Central memory CD8-positive, alpha-beta T cell (primary cell): ENCODE data around the gene CTNNA2.

Experiments used
- ATAC-seq: fragments of 150-1000 bp; cut with Tn5 transposase; replicated peaks from 2 replicates; pipeline ENCODE4 v1.10.0; 2022; ENCODE audit warnings: mild to moderate bottlenecking, moderate FRiP score, moderate number of reproducible peaks; ENCODE audit not compliant: poor library complexity, severe bottlenecking; ENCODE audit errors: extremely low read depth
- DNase-seq, 2 donors: peaks; one replicate each; pipeline ENCODE4 v3.0.0; 2021; ENCODE audit warnings: low spot score in 2 of 2
- H3K27ac Mint-ChIP-seq: one replicate; pipeline ENCODE4 v1.8.0; 2022; ENCODE audit warnings: low read depth, mild to moderate bottlenecking, moderate library complexity, mixed read lengths
- H3K27me3 Mint-ChIP-seq: one replicate; pipeline ENCODE4 v1.8.0; 2022; ENCODE audit warnings: mixed read lengths
- H3K36me3 Mint-ChIP-seq: one replicate; pipeline ENCODE4 v1.8.0; 2022; ENCODE audit warnings: mild to moderate bottlenecking, moderate library complexity, mixed read lengths; ENCODE audit not compliant: insufficient read depth
- H3K4me1 Mint-ChIP-seq: one replicate; pipeline ENCODE4 v1.8.0; 2022; ENCODE audit warnings: mixed read lengths
- H3K4me3 Mint-ChIP-seq: one replicate; pipeline ENCODE4 v1.8.0; 2022; ENCODE audit warnings: mild to moderate bottlenecking, moderate library complexity, mixed read lengths
- H3K9me3 Mint-ChIP-seq: one replicate; pipeline ENCODE4 v1.8.0; 2022; ENCODE audit warnings: mixed read lengths

CTNNA2 gene

GRCh38 chr2:80302314-80303005, 789.6 kb downstream of the CTNNA2 start:
- no peaks in the 10 kb centered on the region for H3K36me3 Mint-ChIP-seq
- no peak for ATAC-seq
- DNase-seq = no peak
- H3K27me3 Mint-ChIP-seq = peaks cover 5% of the 10 kb centered on the region
- no peak overlapping the region for H3K4me3 Mint-ChIP-seq
- H3K9me3 Mint-ChIP-seq = peaks cover 12% of the 10 kb centered on the region
- no peak overlapping the region for H3K27ac Mint-ChIP-seq
- H3K4me1 Mint-ChIP-seq = no peaks in the 10 kb centered on the region

GRCh38 chr2:80303006-80303908, 790.4 kb downstream of the CTNNA2 start:
- Mint-ChIP-seq H3K27me3 (peaks cover 5% of the 10 kb centered on the region), H3K9me3 (peaks cover 17% of the 10 kb centered on the region), H3K27ac (no peak overlapping the region), H3K4me3 (no peak overlapping the region), H3K4me1 (no peaks in the 10 kb centered on the region), H3K36me3 (no peaks in the 10 kb centered on the region)
- DNase-seq (no peak), ATAC-seq (no peak)

DNA sequence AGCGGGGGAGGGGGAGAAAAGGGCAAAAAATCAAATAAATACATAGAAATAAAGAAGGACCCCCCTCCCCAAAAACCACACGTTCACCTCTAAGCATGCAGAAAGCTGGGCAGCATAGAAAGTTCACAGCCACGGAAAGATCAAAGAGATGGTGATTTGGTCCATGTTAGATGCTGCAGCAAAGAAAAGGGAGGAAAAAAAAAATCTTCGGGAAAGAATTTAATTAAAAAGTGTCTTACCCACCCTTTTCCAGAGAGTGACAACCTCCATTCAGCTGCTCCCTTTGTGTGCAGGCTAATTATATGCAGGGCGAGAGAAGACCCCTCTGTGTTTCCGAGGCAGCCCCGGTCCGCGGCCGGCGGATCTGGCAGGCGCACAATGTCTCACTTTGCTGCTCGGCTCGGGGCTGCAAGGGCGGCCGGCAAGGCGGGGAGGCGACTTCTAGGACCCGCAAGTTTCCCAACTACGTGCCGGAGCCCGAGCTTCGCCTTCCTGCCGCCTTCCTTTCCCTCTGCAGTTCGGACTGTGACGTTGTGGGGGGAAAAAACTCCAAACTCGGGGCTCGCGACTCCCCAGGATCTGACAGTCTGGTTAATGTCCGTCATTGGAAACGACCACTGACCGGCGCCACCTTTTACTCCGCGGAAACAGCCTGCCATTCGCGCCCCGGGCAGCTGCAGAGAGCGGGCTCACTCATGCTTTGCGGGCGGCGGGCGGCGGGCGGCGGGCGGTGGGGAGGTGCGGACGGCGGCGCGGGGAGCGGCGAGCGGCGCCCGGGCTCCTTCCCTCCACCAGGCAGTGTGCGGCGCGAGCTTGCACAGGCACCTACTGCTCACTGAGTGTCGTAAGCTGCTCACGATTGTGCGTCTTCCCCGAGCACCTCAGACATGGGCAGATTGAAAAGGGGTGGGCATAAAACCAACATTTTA, 791.3 kb downstream of the CTNNA2 start, which contains the start of gene LRRTM1:
LRRTM1 (minus strand) TSS at position 844 of the 929 bp plus-strand sequence. CDS start 933 bp downstream, outside the sequence.
- Mint-ChIP-seq H3K9me3 (peaks cover 17% of the 10 kb centered on the region), H3K4me1 (no peaks in the 10 kb centered on the region), H3K27me3 (peaks cover 5% of the 10 kb centered on the region), H3K36me3 (no peaks in the 10 kb centered on the region), H3K4me3 (no peak within 1 kb of the TSS), H3K27ac (no peak within 1 kb of the TSS)
- no peak for ATAC-seq
- DNase-seq = no peak

GRCh38 chr2:80311304-80311703, 798.5 kb downstream of the CTNNA2 start:
- no peaks in the 10 kb centered on the region for H3K4me1 Mint-ChIP-seq
- H3K27ac Mint-ChIP-seq = no peak overlapping the region
- ATAC-seq (no peak), DNase-seq (no peak)
- H3K9me3 Mint-ChIP-seq = peaks cover 32% of the 10 kb centered on the region
- H3K4me3 Mint-ChIP-seq = no peak overlapping the region
- H3K36me3 Mint-ChIP-seq = no peaks in the 10 kb centered on the region
- no peaks in the 10 kb centered on the region for H3K27me3 Mint-ChIP-seq

GRCh38 chr2:80312282-80312839, 799.5 kb downstream of the CTNNA2 start:
- peaks cover 34% of the 10 kb centered on the region for H3K9me3 Mint-ChIP-seq
- no peaks in the 10 kb centered on the region for H3K36me3 Mint-ChIP-seq
- no peaks in the 10 kb centered on the region for H3K27me3 Mint-ChIP-seq
- H3K27ac Mint-ChIP-seq = no peak overlapping the region
- DNase-seq (no peak), ATAC-seq (no peak)
- H3K4me1 Mint-ChIP-seq = no peaks in the 10 kb centered on the region
- H3K4me3 Mint-ChIP-seq = no peak overlapping the region

DNA sequence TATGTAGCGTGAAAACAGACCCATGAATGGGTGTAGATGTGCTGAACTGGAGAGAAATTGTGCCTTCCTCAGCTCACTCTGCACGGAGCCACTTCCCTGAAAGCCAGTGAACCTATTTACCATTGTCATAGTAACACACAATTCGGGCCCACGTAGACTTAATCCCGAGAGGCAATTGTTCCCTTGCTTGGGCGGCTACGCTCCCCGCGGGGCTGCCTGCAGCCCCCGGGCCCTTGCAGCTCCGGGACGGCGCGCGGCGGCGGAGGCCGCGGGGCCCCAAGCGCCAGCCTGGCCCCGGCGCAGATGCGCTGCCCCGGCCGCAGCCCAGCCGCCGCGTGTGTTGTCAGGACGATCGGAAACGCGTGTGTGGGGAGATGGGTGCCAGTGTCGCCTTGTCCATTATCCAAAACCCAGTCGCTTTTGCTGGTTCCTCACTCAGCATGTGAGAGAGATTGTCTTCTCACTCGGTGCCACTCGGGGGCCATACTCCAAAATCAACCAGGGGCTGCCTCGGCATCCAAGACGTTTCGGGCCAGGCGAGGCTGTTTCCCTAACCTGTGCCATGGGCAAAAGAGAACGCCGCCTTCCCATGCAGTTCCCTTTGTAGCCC, 809.6 kb downstream of the CTNNA2 start:
- H3K27me3 Mint-ChIP-seq = no peaks in the 10 kb centered on the region
- DNase-seq (no peak), ATAC-seq (no peak)
- H3K36me3 Mint-ChIP-seq = no peaks in the 10 kb centered on the region
- H3K4me3 Mint-ChIP-seq = no peak overlapping the region
- H3K4me1 Mint-ChIP-seq = no peaks in the 10 kb centered on the region
- peaks cover 4% of the 10 kb centered on the region for H3K9me3 Mint-ChIP-seq
- no peak overlapping the region for H3K27ac Mint-ChIP-seq

GRCh38 chr2:80322958-80323357, 810.1 kb downstream of the CTNNA2 start:
- H3K27me3 Mint-ChIP-seq = no peaks in the 10 kb centered on the region
- DNase-seq (no peak), ATAC-seq (no peak)
- H3K4me3 Mint-ChIP-seq = no peak overlapping the region
- H3K4me1 Mint-ChIP-seq = no peaks in the 10 kb centered on the region
- no peaks in the 10 kb centered on the region for H3K36me3 Mint-ChIP-seq
- no peak overlapping the region for H3K27ac Mint-ChIP-seq
- peaks cover 5% of the 10 kb centered on the region for H3K9me3 Mint-ChIP-seq

DNA sequence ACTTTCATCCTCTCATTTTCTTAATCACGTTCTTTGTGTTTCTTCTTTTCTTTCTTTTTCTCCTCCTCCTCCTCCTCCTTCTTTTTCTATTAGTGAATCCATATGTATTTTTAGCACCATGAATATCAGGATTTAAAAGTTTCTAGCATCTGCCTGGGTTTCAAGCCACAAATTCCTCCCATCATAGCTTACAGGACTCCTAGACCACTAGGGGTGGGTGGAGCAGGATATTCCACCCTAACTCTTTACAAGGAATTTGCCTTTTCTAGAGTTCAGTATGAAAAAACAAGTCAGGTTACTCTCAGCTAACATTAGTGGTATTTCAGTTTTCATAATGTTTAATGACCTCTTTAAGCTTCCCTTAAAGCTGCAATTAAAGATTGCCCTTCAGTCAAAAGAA, 810.8 kb downstream of the CTNNA2 start:
- Mint-ChIP-seq H3K4me1 (no peaks in the 10 kb centered on the region), H3K27me3 (no peaks in the 10 kb centered on the region), H3K27ac (no peak overlapping the region), H3K4me3 (no peak overlapping the region), H3K36me3 (no peaks in the 10 kb centered on the region), H3K9me3 (peaks cover 10% of the 10 kb centered on the region)
- DNase-seq = no peak
- no peak for ATAC-seq

DNA sequence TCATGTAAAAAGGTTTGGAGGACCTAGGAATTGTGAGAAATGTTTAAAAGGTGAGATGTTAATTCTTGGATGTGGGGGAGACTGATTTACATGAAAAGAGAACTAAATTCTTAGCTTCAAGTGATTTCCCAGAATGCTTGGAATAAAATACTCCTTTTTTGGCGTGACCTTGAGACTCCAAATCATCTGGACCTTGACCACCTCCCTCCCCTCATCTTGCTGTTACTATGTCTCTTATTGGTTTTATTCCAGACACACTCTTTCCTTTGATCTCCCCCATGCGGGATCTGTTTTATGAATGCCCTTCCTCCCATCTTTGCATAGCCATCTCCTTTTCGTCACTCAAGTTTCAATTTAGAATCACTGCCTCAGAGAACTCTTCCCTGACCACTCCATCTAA, 811.7 kb downstream of the CTNNA2 start:
- Mint-ChIP-seq H3K4me3 (no peak overlapping the region), H3K36me3 (no peaks in the 10 kb centered on the region), H3K4me1 (no peaks in the 10 kb centered on the region), H3K9me3 (peaks cover 14% of the 10 kb centered on the region), H3K27ac (no peak overlapping the region), H3K27me3 (no peaks in the 10 kb centered on the region)
- ATAC-seq (no peak), DNase-seq (no peak)

GRCh38 chr2:80326214-80326613, 813.4 kb downstream of the CTNNA2 start:
- no peak overlapping the region for H3K27ac Mint-ChIP-seq
- H3K9me3 Mint-ChIP-seq = peaks cover 11% of the 10 kb centered on the region
- no peak for DNase-seq
- no peaks in the 10 kb centered on the region for H3K4me1 Mint-ChIP-seq
- no peak for ATAC-seq
- H3K4me3 Mint-ChIP-seq = no peak overlapping the region
- H3K27me3 Mint-ChIP-seq = no peaks in the 10 kb centered on the region
- no peaks in the 10 kb centered on the region for H3K36me3 Mint-ChIP-seq

DNA sequence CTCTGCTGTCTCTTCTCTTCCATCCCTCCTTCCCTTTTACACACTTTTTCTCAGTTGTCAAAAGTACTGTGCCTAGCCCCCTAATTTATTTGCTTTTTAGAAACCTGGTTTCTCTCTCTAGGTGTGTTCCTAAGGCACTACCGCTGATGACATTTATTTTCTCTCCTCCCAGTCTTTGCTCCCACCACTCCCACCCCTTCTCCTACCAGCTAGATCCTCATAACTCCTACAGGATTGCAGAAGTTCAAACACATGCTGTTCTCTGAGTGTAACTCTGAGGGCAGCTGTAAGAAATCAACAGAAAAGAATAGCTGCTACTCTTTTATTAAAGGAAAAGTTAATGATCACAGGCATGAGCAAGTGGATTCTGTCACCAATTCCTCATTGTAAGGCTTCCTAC, 814.0 kb downstream of the CTNNA2 start:
- peaks cover 10% of the 10 kb centered on the region for H3K9me3 Mint-ChIP-seq
- no peak overlapping the region for H3K4me3 Mint-ChIP-seq
- H3K36me3 Mint-ChIP-seq = no peaks in the 10 kb centered on the region
- DNase-seq = no peak
- no peak overlapping the region for H3K27ac Mint-ChIP-seq
- no peak for ATAC-seq
- no peaks in the 10 kb centered on the region for H3K27me3 Mint-ChIP-seq
- H3K4me1 Mint-ChIP-seq = no peaks in the 10 kb centered on the region

DNA sequence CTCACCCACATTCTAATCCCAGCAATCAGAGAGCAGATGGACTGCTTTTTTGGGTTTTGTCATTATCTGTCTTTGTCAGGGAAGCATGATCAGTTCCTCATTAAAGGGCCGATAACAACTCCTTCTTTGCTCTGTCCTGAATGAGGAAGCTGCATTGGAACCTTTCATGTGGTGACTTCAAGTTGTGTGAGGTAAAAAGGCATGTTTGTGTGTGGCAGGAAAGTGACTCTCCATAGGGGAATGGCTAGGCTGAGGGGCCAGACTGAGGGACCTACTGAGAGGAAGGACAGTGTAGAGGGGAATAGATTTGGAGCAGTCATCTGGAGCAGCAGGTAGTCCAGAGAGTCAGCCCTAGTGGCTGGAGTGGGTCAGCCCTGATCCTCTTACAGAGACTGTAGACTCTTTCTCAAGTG, 815.3 kb downstream of the CTNNA2 start:
- Mint-ChIP-seq H3K9me3 (peaks cover 12% of the 10 kb centered on the region), H3K27me3 (no peaks in the 10 kb centered on the region), H3K4me1 (no peaks in the 10 kb centered on the region), H3K27ac (no peak overlapping the region), H3K36me3 (peaks cover 2% of the 10 kb centered on the region), H3K4me3 (no peak overlapping the region)
- ATAC-seq (no peak), DNase-seq (no peak)
